Transverse colon (tissue), 4 donors: ENCODE measurements around the gene VPS26A.

Experiments
- EP300 ChIP-seq: sonication (generic); formaldehyde crosslinking; IDR thresholded peaks from one replicate; pipeline ENCODE4 v1.6.1; 2017; ENCODE audit warnings: antibody characterized with exemption, low read depth
- POLR2A ChIP-seq: fragments of 450-650 bp; IDR thresholded peaks from one replicate; pipeline ENCODE4 v1.6.1; 2016; ENCODE audit warnings: antibody characterized with exemption, mild to moderate bottlenecking, moderate library complexity
- POLR2AphosphoS5 ChIP-seq, 3 donors: sonication (generic); formaldehyde crosslinking; IDR thresholded peaks; one replicate each; pipeline ENCODE4 v1.6.1; 2016; ENCODE audit warnings: antibody characterized with exemption in 3 of 3
- TF ChIP-seq, protein P1 (sequence below), 5 experiments: fragments of 200-600 bp in 3 of 5; fragments of 450-650 bp in 2 of 5; sonication (generic) in 3 of 5; IDR thresholded peaks; 1 replicate in 2 of 5; 2 replicates in 3 of 5; pipeline ENCODE4 v1.5.1; 2016 to 2017; ENCODE audit warnings: antibody characterized with exemption in 5 of 5, inconsistent platforms in 3 of 5, mild to moderate bottlenecking in 2 of 5, moderate library complexity in 1 of 5

DNA sequence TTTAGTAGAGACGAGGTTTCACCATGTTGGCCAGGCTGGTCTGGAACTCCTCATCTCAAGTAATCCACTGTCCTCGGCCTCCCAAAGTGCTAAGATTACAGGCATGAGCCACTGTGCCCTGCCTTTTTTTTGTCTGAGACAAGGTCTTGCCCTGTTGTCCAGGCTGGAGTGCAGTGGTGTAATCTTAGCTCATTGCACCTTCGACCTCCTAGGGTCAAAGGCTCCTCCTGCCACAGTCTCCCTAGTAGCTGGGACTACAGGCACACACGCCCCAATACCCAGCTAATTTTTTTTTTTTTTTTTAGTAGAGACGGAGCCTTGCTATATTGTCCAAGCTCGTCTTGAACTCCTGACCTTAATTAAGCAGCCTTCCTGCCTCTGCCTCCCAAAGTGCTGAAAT is 29.2 kb downstream of the VPS26A start:
- TF ChIP-seq, protein P1, sequence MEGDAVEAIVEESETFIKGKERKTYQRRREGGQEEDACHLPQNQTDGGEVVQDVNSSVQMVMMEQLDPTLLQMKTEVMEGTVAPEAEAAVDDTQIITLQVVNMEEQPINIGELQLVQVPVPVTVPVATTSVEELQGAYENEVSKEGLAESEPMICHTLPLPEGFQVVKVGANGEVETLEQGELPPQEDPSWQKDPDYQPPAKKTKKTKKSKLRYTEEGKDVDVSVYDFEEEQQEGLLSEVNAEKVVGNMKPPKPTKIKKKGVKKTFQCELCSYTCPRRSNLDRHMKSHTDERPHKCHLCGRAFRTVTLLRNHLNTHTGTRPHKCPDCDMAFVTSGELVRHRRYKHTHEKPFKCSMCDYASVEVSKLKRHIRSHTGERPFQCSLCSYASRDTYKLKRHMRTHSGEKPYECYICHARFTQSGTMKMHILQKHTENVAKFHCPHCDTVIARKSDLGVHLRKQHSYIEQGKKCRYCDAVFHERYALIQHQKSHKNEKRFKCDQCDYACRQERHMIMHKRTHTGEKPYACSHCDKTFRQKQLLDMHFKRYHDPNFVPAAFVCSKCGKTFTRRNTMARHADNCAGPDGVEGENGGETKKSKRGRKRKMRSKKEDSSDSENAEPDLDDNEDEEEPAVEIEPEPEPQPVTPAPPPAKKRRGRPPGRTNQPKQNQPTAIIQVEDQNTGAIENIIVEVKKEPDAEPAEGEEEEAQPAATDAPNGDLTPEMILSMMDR (IDR thresholded peaks at IDR 0.05) = no peak
- TF ChIP-seq POLR2A (no peak), POLR2AphosphoS5 (IDR thresholded peaks at IDR 0.05) (no peak), EP300 (no peak)
